ENCODE data around the gene HTR3E. TPM values are rescaled to one million over a fixed set of nuclear protein-coding genes. Genes with fewer than 3 reads are reported as not detected.
"Not testable (repeated sequence)": the region's sequence is repeated elsewhere in the genome, so short reads cannot be mapped to it uniquely, and the experiment has no call there.

Gene HTR3E
- polyA plus RNA-seq, 1 donor: not detected

DNA sequence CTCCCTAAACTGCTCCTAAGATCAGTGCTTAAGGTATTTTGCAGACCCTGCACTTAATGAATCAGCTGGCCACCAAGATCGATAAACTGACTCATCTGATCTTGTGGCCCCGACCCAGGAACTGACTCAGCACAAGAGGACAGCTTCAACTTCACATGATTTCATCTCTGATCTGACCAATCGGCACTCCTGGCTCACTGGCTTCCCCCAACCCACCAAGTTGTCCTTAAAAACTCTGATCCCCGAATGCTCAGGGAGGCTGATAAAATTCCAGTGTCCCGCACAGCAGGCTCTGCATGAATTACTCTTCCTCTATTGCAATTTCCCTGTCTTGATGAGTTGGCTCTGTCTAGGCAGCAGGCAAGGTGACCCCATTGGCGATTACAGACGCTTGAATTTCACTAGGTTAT is 13.5 kb downstream of the HTR3E start:
- no peak for DNase-seq

DNA sequence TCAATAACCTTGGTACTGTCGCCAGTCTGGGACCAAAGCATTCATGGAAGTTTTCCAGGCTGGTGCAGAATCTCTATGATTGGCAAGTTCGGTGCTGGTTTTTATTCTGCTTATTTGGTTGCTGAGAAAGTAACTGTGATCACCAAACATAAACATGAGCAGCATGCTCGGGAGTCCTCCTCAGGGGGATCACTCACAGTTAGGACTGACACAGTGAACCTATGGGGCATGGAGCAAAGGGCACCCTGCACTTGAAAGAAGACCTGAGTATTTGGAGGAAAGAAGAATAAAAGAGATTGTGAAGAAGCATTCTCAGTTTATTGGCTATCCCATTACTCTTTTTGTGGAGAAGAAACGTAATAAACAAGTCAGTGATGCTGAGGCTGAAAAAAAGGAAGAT is 19.2 kb downstream of the HTR3E start:
- DNase-seq: no peak

DNA sequence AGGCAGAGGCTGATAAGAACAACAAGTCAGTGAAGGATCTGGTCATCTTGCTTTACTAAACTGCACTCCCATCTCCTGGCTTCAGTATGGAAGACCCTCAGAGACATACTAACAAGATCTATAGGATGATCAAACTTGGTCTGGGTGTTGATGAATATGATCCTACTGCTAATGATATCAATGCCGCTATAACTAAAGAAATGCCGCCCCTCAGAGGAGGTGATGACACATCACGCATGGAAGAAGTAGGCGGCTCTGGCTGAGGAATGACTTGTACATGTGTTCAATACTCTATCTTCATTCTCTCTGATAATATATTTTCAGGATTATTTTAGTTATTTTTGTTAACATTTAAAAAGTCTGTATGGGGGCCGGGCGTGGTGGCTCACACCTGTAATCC is 20.8 kb downstream of the HTR3E start:
- DNase-seq: no peak

DNA sequence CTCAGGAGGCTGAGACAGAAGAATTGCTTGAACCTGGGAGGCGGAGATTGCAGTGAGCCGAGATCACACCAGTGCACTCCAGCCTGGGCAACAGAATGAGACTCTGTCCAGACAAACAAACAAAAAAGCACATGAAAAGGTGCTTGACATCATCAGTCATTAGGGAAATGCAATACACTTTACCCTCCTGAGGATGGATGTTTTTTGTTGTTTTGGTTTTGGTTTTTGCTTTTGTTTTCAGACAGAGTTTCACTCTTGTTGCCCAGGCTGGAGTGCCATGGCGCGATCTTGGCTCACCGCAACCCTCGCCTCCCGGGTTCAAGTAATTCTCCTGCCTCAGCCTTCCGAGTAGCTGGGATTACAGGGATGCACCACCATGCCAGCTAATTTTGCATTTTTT is 24.2 kb downstream of the HTR3E start:
- DNase-seq: not testable (repeated sequence)

DNA sequence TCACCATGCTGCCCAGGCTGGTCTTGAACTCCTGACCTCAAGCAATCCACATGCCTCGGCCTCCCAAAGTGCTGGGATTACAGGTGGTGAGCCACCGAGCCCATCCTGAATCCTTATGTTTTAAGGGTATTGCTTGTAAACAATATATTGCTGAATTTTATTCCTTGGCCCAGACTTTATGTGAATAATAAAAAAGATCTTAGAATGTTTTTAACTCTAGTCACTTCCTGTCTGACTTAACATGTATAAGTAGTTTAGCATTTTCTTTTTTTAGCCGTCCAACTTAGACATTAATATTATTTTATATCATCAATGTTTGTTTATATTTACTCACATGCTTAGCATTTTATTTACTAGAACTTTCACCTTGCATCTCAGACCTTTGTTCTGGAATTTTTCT is 29.1 kb downstream of the HTR3E start:
- DNase-seq: no peak

DNA sequence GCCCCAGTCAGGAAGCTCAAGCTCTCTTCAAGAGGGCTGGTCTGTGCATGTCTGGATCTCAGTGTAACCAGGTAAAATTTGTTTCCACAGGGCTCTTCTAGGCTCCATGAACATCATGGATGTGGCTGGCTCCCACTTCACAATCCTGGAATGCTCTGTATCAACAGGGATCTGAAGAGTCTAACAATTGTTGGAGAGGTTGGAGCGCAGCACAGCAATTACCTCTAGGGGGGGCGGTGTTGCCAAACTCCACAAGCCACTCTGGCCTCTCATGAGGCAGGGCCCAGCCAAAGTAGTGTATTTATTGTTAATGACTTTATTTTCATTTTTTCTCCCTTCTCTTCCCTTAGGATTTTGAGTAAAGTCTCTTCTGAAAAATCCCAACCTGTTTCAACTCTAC is 32.1 kb downstream of the HTR3E start:
- DNase-seq: no peak

DNA sequence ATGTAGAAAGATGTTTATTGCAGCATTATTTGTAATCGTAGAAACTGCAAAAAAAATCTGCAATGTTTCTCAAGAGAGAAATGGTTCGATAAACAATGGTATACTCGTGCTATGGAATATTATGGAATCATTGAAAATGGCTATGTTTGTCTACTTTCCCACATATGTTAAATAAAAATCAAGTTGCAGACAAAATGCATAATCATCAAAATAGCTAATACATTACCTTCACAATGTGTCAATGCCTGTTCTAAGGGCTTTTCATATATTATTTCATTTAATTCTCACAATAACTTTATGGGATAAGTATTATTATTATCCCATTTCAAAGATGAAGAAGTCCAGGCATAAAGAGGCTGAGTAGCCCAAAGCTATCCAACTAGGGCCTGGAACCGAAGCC is 36.1 kb downstream of the HTR3E start:
- DNase-seq: no peak

DNA sequence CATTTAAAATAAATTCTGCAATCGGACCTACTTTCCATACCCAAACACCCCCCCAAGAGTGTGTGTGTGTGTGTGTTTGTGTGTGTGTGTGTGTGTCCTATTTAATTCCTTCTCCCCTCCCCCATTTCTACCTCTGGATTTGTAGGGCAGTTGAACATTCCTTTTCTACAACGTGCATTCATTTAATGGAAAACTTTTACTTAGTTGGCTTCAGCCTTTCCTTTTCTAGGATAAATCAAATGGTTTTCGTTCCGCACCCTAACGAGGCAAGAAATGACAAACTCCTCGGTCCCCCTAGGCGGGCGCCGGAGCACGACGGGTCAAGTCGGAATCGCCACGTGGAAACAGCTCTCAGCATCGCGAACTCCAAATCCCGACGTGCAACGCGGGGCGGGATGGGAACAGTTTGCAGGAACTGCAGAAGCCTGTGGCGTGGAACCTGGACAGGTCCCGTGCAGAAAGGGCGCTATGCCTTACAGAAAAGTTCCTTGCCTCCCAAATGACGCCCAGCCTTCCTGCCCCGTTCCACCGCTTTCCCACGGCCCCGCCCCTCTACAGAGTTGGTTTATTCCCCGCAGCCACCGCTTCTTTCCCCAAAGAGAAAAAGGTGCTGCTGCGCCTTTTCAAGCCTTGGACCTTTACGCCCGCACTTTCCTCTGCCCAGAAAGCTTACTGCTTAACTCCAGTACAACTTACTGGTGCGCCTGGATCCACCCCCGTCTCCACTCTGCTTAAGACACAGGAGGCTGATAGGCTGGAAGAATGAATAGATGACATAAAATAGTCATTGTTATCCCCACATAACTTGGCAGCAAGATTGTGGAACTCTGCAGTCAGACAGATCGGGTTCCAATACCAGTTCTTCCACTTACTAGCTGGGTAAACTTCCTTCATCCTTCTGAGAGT is 37.2 kb downstream of the HTR3E start:
- peak; percentile 71 for DNase-seq

DNA sequence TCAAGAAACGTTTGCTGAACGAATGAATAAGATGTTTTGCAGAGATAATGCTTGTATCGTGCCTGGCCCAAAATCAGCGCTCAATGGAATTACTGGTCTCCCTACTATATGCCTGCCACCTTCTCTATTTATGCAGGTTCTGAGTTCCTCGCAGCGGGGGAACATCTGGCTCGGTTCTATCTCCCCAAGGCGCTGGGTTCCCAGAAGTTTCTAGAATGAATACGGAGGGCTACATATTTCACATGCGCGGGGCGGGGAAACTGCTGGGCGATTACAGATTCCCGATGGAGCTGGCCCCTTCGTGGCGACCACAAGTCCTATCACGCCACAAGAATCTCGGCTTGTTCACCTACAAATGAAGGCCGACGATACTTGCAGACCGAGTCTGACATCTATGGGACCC is 37.9 kb downstream of the HTR3E start:
- peak; percentile 25 for DNase-seq

DNA sequence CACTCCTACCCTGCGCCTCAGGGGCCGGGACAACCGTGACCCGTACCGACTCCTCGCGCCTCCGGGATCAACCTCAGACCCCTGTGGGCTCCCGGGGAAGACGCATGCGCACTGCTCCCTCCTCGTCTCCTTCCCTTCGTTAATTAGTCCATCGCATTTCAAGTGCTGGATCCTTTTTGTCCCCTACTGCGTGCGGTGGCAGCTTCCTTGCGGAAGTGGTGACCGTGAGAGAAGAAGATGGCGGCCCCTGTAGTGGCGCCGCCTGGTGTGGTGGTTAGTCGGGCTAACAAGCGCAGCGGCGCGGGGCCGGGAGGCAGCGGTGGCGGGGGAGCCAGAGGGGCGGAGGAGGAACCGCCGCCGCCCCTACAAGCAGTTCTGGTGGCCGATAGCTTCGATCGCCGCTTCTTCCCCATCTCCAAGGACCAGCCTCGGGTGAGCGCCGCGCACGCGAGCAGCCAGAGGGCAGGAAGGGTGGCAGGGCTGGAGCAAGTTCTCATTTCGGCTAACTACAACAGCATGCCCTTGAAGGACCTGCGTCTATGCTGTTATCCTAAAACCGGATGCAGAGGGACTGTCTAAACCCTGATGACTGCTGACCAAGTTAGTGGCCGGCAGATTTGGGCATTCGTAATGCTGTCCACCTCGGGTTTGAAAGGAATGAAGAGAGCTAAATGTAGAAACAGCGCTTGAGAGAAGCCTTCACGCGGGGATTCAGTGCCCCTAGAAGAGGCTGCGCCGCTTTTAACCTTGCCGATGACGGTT is 38.5 kb downstream of the HTR3E start, which contains the start of gene EIF2B5:
Gene EIF2B5, plus strand, starts transcription at position 210 of the 762 bp plus-strand sequence. Its CDS starts 28 bp downstream, at position 238.
- peak; percentile 93 for DNase-seq

DNA sequence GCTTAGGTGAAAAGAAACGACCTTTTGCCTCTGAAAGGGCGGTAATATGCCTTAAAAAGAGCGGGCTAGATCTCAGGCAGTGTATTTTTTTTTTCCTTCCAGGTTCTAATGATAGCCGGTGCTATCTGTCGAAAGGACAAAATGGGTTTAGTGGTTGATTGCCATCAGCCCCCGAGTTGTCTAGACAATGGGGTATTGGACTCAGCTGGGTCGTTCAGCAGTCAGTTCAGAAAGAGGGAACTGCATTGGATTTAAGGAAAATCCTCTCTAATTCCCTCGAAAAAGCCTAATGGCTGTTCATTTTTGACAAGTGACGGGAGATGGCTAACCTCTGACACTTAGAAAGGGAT is 39.0 kb downstream of the HTR3E start:
- DNase-seq: no peak

DNA sequence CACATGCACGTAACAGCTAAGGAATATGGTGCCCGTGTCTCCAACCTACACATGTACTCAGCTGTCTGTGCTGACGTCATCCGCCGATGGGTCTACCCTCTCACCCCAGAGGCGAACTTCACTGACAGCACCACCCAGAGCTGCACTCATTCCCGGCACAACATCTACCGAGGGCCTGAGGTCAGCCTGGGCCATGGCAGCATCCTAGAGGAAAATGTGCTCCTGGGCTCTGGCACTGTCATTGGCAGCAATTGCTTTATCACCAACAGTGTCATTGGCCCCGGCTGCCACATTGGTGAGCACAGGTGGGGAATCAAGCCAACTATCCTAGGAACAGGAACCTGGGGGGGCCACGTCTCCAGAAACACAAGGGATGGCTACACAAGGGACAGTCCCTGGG is 43.6 kb downstream of the HTR3E start:
- no peak for DNase-seq

DNA sequence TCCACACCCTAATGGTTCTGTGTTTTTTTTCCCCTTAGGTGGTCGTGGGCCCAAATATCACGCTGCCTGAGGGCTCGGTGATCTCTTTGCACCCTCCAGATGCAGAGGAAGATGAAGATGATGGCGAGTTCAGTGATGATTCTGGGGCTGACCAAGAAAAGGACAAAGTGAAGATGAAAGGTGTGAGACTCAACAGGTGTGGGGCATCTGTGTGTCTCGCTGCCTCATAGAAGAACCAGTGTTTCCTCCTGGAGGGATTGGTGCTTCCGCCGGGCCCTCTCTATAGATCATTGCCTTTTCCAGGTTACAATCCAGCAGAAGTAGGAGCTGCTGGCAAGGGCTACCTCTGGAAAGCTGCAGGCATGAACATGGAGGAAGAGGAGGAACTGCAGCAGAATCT is 45.3 kb downstream of the HTR3E start:
- no peak for DNase-seq

DNA sequence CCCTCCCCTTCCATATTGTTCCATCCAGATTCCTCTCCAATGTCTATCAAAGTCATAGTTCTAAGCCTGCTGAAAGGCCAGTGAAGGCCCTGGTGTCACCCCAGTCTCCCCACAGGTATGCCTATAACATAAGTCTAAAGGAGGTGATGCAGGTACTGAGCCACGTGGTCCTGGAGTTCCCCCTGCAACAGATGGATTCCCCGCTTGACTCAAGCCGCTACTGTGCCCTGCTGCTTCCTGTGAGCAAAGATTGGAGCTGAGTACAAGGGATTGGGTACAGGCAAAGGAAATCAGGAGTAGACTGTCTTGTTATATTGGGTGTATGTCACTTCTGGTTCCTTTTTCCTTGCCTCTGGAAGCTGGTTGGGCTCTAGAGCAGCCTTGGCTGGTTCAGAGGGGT is 46.5 kb downstream of the HTR3E start:
- no peak for DNase-seq

DNA sequence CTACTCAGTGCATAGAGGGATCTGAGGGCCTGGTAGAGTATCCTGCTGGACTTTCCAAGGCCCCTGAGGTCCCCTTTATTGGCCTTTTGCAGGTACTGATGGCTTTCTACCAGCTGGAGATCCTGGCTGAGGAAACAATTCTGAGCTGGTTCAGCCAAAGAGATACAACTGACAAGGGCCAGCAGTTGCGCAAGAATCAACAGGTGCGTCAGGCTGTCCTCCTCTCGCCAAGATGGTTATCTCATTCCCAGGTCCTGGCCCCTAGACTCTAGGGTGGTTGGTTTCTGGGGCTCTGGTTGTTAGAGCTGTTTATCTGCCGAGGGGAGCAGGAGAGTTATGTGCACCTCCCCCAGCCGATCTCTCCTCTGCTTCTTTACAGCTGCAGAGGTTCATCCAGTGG is 47.6 kb downstream of the HTR3E start:
- DNase-seq: no peak

DNA sequence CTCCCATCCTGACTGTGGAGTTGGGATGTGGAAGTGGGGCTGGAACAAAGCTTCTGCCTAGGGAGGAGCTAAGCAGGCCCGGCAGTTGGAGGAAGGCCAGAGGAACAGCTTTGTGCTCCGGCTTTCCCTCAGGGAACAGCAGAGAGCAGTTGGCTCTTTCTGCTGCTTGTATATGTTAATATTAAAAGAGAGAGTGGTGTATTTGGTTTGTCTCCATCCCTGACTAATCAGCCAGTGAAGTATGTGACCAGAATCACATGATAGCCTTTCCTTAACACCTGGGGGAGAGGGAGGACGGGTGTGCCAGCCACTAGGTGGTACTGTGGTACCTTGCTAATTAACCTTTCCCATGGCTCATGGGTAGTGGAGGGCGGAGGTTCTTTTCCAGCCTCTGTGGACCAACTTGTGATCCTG is 48.3 kb downstream of the HTR3E start:
- peak; percentile 49 for DNase-seq

DNA sequence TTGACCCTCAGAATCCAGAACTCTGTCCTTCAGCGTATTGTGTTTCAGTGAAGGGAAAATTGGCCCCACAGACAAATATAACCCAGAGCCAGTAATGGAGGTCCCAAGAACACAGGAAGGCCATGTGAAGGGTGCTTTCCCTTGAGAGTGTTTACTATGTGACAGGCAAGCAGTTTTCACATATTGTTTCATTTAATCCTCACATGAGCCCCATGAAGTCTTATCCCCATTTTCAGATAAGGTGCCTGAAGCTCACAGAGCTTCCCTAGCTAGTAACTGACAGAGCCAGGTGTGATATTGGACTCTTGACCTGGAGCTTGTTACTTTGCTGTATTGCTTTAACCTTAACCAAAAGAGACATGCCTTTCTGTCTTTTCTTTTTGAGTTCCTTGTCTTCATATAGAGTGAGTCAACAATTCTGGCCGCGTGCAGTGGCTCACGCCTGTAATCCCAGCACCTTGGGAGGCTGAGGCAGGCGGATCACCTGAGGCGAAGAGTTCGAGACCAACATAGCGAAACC is 48.9 kb downstream of the HTR3E start:
- DNase-seq: no peak

DNA sequence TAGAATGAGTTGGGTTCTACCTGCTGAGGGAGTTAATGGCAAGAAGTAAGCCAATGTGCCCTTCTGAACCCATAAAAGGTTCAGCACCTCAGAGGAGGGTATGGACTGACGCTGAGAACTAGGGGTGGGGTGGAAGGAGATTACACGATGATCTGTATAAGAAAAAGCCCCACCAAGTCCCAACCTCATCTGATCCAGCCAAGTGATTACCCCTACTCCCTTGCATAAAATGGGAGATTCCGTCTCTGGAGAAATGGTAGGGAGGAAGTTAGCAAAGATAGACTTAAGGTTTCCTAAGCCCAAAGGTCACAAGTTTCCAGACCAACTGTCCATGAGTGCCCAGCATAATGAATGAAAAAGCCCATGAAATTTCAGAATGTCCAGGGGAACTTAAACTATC is 51.2 kb downstream of the HTR3E start:
- DNase-seq: no peak

DNA sequence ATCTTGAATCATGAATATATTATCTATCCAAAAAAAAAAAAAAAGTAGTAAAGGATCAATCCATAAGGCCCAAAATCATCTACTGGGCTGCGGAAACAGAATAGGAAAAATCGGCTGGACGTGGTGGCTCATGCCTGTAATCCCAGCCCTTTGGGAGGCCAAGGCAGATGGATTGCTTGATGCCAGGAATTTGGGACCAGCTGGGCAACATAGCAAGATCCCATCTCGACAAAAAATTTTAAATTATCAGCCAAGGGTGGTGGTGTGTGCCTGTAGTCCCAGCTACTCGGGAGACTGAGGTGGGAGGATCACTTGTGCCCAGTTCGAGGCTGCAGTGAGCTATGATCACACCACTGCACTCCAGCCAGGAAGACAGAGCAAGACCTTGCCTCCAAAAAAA is 52.3 kb downstream of the HTR3E start:
- no peak for DNase-seq

DNA sequence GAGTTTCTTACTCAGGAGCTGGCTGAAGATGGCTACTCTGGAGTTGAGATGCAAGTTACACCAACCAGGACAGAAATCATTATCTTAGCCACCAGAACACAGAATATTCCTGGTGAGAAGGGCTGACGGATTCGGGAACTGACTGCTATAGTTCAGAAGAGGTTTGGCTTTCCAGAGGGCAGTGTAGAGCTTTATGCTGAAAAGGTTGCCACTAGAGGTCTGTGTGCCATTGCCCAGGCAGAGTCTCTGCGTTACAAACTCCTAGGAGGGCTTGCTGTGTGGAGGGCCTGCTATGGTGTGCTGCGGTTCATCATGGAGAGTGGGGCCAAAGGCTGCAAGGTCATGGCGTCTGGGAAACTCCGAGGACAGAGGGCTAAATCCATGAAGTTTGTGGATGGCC is 52.9 kb downstream of the HTR3E start:
- not testable (repeated sequence) for DNase-seq

DNA sequence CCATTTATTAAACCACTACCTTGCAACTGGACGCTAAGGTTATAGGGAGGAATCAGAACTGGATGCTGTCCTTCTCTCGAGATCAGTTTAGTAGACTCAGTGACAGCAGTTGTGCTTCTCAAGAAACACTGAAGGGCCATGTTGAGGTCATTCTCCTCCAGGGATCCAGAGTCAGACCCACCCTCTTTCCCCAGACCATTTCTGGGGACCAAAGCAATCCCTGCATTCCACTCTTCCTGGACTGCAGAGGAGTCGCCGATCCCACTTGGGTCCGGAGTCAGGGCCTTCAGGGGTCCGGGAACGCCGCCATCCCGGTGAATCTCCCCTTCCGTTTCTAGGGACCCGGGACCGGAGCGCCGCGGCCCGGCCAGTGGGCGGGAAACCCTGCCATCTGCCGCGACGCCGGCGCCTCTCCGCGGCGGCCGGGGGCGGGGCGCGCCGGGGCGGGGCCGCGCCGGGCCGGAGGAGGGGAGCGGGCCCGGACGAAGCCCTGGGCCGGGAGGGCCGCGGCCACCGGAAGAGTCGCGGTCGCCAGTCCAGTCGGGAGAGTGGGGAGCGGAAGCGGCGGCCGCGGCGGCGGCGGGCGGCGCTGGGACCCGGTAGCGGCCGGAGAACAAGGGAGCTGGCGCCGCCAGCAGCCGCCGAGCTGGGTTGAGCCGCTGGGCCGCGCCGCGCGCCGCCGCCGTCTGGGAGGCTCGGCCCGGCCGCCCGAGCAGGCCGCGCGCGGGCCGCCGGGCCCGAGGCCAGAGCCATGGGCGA is 58.2 kb downstream of the HTR3E start, which contains the start of gene DVL3:
Gene DVL3, plus strand, starts transcription at position 493 of the 759 bp plus-strand sequence. Its CDS starts 259 bp downstream, at position 752.
- no peak for DNase-seq
